GM19452 (cell line): ENCODE data around the gene HPSE.
"Not testable (repeated sequence)": the region's sequence is repeated elsewhere in the genome, so short reads cannot be mapped to it uniquely, and the experiment has no call there.

Source experiments
- ATAC-seq: cut with Tn5 transposase; IDR thresholded peaks from one replicate; pipeline ENCODE4 v1.9.1; 2021; ENCODE audit not compliant: unreplicated experiment

Gene HPSE

DNA sequence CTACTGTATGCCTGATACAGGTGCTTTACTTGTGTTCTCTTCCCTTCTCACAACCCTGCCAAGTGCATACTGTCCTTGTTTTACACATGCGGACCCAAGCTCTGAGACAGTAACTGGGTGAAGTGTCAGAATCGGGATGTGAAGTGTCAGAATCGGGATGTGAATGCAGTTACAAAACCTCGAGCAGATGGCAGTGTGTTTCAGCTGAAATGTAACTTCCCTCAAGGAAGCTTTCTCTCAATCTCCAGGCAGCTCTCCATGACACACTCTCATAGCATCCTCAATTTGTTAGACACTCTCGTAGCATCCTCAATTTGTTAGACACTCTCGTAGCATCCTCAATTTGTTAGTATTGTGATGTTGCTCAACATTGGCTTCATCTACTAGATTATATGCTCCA is 1.1 kb upstream of the HPSE start:
- ATAC-seq = no peak

DNA sequence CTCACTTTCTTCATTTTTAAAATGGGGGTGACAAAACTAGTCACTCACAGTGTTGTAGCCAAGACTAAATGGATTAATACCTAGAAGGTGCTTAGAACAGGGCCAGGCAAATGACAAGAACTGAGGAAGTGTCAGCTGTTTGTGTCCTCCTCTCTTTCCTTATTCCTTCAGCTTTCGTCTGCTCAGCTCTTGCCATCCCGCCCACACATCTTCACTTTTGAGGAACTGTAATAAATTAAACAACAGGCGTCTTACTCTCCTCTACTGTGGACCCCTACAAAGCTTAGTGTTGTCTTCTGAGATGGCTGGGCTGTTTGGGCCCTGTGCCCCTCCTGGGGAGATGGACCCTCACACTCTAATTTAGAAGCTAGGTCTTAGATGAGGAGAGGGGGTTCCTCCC is 2.7 kb downstream of the HPSE start:
- ATAC-seq = no peak

DNA sequence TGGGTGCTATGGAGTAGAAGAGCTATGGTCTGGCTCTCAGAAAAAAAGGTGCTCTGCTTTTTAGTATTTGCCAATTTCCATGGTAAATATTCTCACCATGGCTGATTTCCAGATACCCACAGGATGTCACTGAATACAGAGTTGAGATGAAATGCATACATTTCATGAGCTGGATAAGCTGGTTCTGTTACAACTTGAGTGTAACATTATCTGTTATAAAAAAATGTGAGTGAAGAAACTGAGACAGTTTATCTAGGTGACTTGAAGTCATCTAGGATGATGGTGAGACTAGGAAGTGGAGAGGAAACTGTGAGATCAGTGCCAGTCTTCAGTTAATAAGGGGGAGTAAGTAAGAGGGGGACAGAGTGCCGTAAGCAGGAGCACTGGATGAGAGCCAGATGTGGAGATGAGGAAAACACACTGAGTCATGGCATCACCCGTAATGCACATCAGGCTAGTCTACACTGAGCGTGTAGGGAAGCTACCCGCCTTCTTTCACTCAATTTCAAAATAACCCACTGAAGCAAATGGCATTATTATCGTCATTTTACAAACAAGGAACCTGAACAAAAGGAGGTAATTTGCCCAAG is 5.0 kb downstream of the HPSE start:
- no peak for ATAC-seq

DNA sequence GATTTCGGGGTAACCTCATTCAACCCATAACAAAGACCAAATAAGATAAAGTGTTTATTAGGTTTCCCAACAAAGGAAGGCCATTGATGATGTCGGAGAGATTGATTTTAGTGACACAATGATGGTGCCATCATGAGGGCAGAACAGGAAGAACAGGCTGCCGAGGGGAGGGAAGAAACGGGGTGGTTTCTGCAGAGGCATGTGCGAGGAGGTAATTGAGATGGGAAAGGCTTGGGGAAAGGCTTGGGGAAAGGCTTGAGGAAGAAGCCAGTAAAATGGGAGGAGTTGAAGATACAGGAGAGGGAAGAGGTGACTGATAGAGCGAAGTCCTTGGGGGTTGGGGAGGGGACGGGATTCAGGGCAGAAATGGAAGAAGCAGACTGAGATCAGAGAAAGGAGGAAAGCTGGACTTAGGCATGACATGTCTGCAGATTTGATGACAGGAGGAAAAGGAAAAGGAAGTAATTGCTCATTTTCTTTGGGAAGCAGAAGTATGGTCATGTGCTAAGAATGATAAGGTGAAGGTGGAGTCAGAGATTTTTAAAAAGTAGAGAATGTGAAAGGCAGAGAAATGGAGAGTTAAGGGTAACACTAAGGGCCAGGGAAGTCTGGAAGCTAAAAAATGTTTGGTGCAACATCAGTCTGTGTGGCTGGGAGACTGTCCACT is 6.0 kb downstream of the HPSE start:
- ATAC-seq = no peak

DNA sequence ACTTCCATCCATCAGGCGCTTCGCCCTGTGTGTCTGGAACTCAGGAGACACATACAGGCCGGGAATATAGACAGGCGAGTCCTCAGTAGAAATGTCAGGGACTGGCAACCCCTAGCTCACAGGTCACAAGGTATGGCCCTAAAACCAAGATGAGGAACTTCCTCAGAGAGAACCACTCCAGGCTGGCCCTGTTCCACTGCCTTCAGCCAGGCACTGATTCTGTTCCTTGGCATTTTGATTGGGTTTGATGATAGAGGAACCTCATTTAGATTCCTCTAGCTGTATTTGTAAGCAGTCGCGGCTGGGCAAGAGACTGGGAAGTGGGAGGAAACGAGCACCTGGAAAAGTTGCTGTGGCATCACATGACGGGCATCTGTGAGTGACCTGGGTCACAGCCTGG is 8.1 kb downstream of the HPSE start:
- no peak for ATAC-seq

- ATAC-seq = not testable (repeated sequence)
Observed at GRCh38 chr4:83325306-83325705, 9.3 kb downstream of the HPSE start.

DNA sequence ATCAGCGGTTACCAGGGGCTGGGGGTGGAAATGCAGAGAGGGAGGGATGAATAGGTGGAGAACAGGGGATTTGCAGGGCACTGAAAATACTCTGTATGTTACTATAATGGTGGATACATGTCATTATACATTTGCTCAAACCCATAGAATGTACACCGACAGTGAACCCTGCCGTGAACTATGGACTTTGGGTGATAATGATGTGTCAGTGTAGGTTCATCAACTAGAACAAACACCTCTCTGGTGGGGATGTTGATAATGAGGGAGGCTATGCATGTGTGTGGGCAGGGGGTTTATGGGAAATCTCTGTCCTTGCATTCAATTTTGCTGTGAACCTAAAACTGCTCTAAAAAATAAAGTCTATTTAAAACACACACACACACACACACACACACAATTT is 11.5 kb downstream of the HPSE start:
- ATAC-seq = no peak

DNA sequence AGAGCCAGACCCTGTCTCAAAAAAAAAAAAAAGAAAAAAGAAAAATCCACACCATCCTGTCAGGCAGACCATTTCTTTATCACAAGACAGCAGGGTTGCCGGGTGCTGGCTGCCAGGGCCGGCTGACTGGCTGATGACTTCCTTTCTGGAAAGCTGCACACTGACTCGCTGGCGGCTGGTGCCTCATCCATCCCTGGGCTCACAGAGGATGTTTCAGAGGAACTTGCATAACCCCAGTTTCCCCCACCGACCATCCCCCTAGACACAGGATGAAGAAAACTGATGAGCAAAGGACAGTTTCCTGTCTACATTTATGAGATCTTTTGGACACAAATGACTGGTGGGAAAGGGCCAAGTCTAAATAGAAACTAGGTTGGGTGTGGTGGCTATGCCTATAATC is 14.1 kb downstream of the HPSE start:
- no peak for ATAC-seq

DNA sequence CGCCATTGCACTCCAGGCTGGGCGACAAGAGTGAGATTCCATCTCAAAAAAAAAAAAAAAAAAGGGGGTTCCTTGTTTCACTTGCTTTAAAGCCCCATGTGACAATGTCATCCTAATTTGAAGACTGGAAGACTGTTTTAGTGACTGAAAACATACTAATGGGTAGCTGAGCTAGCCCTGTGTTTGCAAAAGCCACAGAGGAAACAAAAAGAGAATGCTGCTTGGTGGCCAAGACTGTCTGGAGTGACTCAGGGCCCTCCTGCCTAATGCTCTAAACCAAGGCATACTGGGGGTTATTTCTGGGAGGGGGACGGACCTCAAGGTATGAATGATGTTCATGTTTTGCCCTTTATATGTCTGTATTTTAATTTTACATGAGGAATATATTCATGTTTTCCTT is 16.0 kb downstream of the HPSE start:
- no peak for ATAC-seq

DNA sequence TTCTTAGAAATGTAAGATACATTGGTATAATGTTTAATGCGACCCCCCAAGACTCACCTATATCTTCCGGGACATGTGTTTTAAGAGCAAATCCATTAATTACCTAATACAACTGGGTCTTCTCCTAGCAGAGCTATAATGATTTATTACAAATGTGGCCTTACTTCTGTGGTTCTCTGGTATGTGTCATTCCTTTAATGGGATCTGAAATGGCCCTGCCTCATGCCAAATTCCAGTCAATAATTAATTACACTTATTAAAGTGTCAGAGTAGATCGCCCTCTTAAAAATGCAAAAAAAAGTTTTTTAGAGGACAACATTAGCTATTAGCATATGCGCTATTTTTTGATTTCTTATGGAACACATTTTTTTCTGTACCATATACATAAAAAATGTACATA is 17.0 kb downstream of the HPSE start:
- no peak for ATAC-seq

- no peak for ATAC-seq
Observed at GRCh38 chr4:83316459-83317165, 18.0 kb downstream of the HPSE start.

DNA sequence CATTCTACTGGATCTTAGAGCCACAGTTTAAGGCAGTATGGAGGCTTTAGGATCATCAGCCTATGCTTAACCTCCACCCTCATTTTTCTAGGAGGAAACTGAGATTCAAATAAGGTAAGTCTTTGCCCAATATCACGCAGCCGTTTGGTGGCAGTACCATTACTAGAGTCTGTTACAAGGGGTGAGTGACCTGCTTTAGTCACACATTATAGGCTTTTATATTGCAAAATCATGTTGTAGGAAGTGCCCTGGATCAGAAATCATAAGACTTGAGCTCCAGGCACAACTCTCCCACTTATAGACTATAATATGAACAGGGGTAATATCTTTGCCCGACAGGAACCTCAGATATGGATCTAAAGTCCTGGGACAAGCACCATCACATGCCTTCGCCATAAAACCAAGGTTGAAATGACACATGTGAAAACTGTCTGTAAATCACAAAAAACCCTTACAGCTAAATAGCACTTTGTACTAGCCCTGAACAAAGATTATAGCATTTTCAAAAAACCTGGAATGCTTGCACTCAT is 19.2 kb downstream of the HPSE start:
- ATAC-seq = no peak

DNA sequence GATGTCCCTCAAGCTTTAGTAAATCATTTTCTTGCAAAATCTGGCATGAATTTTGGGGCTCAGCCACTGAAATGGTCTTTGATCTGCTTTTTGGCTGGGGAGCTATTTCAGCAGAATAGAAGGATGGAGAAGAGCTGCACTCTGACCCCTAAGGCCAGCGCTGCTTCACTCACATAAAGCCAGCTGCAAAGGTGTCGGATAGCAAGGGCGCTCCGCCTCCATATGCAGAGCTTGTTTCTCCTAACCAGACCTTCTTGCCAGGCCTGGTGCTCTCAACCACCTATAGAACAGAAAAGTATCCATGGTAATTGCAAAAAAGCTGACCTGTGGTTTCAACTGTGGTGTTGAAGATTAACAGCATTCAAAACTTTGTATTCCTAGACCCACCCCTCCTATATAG is 26.0 kb downstream of the HPSE start:
- no peak for ATAC-seq

DNA sequence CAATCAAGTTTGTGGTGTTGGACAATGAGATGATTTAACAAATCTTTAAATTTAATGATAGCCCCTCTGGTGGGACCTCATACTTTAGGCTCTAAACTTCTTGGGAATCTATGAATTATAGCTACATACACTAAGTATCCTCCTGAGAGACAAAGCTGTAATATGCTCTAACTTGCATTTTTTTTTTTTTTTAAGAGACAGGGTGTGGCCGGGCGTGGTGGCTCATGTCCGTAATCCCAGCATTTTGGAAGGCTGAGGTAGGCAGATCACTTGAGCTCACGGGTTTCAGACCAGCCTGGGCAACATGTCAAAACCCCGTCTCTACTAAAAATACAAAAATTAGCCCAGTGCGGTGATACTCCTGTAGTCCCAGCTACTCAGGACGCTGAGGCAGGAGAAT is 26.7 kb downstream of the HPSE start:
- no peak for ATAC-seq

DNA sequence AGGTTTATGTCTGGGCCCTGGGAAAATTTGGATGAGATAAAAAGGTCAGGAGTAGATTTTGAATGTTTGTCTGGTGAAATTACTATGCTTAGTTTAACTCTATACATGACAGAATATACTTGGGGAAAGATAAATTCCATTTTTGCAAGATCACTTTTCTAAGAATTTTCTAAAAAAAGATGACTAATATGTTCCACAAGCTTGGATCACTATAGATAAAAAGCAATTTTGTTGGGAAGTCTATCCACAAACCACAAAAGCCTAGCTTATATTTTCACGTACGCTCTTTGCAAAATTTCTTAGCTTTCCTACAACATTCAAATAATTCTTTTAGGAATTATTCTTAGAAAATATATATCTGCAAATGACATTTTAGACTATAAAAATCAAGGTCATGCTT is 29.5 kb downstream of the HPSE start:
- ATAC-seq = no peak

GRCh38 chr4:83297548-83298260 is 36.9 kb downstream of the HPSE start:
- ATAC-seq = no peak

DNA sequence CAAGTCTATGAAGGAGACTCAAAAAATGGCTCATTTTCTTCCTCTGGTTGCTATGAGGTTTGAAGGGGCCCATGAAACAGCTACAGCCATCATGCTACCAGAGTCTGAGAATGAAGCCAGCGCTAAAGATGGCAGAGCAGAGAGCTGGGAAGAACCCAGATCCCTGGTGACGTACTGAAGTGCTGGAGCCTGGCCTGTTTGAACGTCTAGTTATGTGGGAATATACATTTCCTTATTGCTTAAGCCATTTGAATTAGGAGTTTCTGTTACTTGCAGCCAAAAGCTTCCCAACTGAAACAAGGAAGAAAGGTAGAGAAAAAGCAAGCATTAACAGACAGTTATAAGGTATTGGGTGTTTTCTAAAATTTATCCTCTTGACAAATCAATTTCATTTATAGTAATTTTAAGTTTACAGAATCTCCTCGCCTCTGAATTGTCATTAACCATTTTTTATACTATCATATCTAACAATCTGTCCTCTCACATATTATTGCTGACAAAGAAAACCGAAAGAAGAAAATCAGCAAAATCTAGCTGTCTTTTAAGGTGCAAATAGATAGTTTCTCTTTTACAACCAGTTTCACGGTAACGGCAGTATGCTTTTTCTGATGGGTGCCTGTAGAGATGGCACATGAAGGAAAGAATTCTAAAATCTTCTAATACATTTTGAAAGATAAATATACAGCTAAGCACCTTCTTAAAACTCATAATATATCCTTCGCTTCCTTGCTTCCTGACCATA is 41.2 kb downstream of the HPSE start:
- no peak for ATAC-seq

DNA sequence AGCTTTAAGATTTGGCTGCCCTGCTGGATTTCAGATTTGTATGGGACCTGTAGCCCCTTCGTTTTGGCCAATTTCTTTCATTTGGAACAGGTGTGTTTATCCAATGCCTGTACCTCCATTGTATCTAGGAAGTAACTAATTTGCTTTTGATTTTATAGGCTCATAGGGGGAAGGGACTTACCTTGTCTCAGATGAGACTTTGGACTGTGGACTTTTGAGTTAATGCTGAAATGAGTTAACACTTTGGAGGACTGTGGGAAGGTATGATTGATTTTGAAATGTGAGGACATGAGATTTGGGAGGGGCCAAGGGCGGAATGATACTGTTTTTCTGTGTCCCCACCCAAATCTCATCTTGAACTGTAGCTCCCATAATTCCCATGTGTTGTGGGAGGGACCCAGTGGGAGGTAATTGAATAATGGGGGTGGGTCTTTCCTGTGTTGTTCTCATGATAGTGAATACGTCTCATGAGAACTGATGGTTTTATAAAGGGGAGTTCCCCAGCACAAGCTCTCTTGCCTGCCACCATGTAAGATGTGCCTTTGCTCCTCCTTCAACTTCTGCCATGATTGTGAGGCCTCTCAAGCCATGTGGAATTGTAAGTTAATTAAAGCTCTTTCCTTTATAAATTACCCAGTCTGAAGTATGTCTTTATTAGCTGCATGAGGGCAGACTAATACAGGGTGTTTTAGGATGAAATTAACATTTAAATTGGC is 44.4 kb downstream of the HPSE start:
- ATAC-seq = not testable (repeated sequence)

GRCh38 chr4:83288381-83288780 is 46.3 kb downstream of the HPSE start:
- not testable (repeated sequence) for ATAC-seq

GRCh38 chr4:83285055-83285407 is 49.6 kb downstream of the HPSE start:
- no peak for ATAC-seq
